ENCODE measurements around the gene DNAJC21.

DNAJC21 gene

GRCh38 chr5:34982823-34983222 lies 53.5 kb downstream of the DNAJC21 start:
- no peak for DNase-seq

- no peak for DNase-seq
Measured at GRCh38 chr5:34986965-34987364, 57.6 kb downstream of the DNAJC21 start.

GRCh38 chr5:34991486-34992238 lies 62.3 kb downstream of the DNAJC21 start:
- DNase-seq: no peak

- no peak for DNase-seq
Measured at GRCh38 chr5:34993951-34994350, 64.6 kb downstream of the DNAJC21 start.

GRCh38 chr5:34996261-34996660 lies 66.9 kb downstream of the DNAJC21 start:
- no peak for DNase-seq

- DNase-seq: no peak
Measured at GRCh38 chr5:34998058-34998789, 68.9 kb downstream of the DNAJC21 start.

GRCh38 chr5:35001842-35002241 lies 72.5 kb downstream of the DNAJC21 start:
- no peak for DNase-seq

- no peak for DNase-seq
Measured at GRCh38 chr5:35002459-35002858, 73.1 kb downstream of the DNAJC21 start.

GRCh38 chr5:35003018-35003957 lies 73.9 kb downstream of the DNAJC21 start:
- peak in 1 of 2 donors; percentile 40 for DNase-seq

GRCh38 chr5:35004200-35004599 lies 74.8 kb downstream of the DNAJC21 start:
- no peak for DNase-seq

- DNase-seq: no peak
Measured at GRCh38 chr5:35004771-35005170, 75.4 kb downstream of the DNAJC21 start.

Measured in hippocampal formation (tissue), 2 donors.